Mesodermal cell (in vitro differentiated cells): ENCODE data around the gene ACTL10.

Source experiments
- H3K27ac ChIP-seq: 2 replicates; pipeline ENCODE4 v1.7.0; 2013; ENCODE audit warnings: mild to moderate bottlenecking, low read depth, low read length, moderate library complexity; ENCODE audit not compliant: severe bottlenecking
- H3K36me3 ChIP-seq: 2 replicates; pipeline ENCODE4 v1.7.1; 2013; ENCODE audit warnings: mild to moderate bottlenecking, low read length, moderate library complexity; ENCODE audit not compliant: control insufficient read depth, insufficient read depth
- H3K4me1 ChIP-seq: one replicate; pipeline ENCODE4 v1.7.1; 2013; ENCODE audit warnings: mild to moderate bottlenecking, low read length; ENCODE audit not compliant: insufficient read depth, control insufficient read depth, poor library complexity, severe bottlenecking
- H3K4me3 ChIP-seq: 2 replicates; pipeline ENCODE4 v1.7.0; 2013; ENCODE audit warnings: low read length, control low read depth, mild to moderate bottlenecking; ENCODE audit not compliant: insufficient read depth, poor library complexity, severe bottlenecking; ENCODE audit errors: extremely low read depth
- H3K9me3 ChIP-seq: 2 replicates; pipeline ENCODE4 v1.7.1; 2013; ENCODE audit warnings: mild to moderate bottlenecking, low read length, moderate library complexity; ENCODE audit not compliant: control insufficient read depth
- WGBS, 2 experiments: methylation state at CpG; one replicate each; pipeline ENCODE4 v1.1.5; 2013; ENCODE audit warnings: missing lambda C conversion rate in 2 of 2; ENCODE audit not compliant: insufficient coverage in 2 of 2; 5-methylcytosine and 5-hydroxymethylcytosine counted together

Gene ACTL10

GRCh38 chr20:33711446-33711738 is 44.6 kb downstream of the ACTL10 start:
- no peak overlapping the region for H3K4me3 ChIP-seq
- WGBS, 2 experiments: 57% methylated on average over 1 of the region's 1 CpG
- H3K9me3 ChIP-seq: no peaks in the 10 kb centered on the region
- no peaks in the 10 kb centered on the region for H3K4me1 ChIP-seq
- H3K27ac ChIP-seq: no peak overlapping the region
- H3K36me3 ChIP-seq: no peaks in the 10 kb centered on the region

GRCh38 chr20:33713865-33714367 is 47.2 kb downstream of the ACTL10 start:
- Histone ChIP-seq H3K9me3 (no peaks in the 10 kb centered on the region), H3K36me3 (no peaks in the 10 kb centered on the region), H3K4me1 (no peaks in the 10 kb centered on the region), H3K4me3 (no peak overlapping the region), H3K27ac (no peak overlapping the region)
- 90 to 94% methylated on average over 8 of the region's 10 CpGs for whole genome bisulfite sequencing, 2 experiments

- Histone ChIP-seq H3K4me1 (no peaks in the 10 kb centered on the region), H3K36me3 (no peaks in the 10 kb centered on the region), H3K9me3 (no peaks in the 10 kb centered on the region), H3K4me3 (no peak overlapping the region), H3K27ac (no peak overlapping the region)
- 80% methylated on average over 1 of the region's 2 CpGs; no CpG with 5 or more reads in 1 of the 2 experiments for WGBS, 2 experiments
Measured at GRCh38 chr20:33716498-33716897, 49.8 kb downstream of the ACTL10 start.
